Measurements from ENCODE around the gene SPRYD3.

DNA sequence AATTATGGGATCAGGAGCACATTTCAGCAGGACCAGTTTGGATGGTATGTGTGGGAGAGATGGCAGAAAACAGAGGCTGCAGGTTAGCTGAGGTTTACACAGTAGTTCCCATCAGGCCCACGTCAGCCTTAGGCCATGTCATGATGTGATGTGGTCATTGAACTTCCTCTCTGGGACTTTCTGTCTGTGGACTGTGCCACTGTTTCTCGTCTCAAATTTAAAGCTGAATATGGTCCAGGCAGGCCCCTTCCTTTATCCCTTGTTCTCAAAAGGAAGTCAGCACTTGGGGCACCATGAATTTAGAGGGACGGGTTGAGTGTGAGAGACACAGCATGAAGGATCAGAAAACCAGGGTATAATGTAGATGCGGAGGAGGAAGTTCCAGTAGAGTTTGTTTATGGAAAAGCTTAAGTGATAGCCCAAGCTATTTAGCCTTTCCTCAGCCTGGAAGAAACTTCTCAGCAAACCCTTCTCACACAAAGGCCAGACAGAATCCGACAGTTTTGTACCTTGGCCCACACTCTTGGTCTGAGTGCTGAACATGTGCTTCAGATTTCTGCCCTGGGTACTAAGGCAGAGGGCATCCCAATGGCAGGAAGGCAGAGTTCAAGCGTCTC lies 14.7 kb upstream of the SPRYD3 start:
- TF ChIP-seq POLR2A (IDR thresholded peaks at IDR 0.05; ENCODE audit: low read length), result no peak
- TF ChIP-seq GATA1 (IDR thresholded peaks at IDR 0.05; ENCODE audit: low read depth, low read length), result no peak
